ENCODE results near the gene FICD.
"Not testable (repeated sequence)": the region's sequence is repeated elsewhere in the genome, so short reads cannot be mapped to it uniquely, and the experiment has no call there.

DNA sequence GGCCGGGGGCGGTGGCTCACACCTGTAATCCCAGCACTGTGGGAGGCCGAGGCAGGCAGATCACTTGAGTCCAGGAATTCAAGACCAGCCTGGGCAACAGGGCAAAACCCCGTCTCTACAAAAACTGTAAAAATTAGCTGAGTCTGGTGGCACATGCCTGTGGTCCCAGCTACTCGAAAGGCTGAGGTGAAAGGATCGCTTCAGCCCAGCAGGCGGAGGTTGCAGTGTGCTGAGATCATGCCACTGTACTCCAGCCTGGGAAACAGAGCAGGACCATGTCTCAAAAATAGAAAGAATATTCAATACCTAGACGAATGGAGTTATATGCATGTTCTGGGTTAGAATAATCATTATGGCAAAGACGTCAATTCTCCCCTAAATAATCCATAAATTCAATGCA lies 40.3 kb downstream of the FICD start:
- TF ChIP-seq, protein P1, sequence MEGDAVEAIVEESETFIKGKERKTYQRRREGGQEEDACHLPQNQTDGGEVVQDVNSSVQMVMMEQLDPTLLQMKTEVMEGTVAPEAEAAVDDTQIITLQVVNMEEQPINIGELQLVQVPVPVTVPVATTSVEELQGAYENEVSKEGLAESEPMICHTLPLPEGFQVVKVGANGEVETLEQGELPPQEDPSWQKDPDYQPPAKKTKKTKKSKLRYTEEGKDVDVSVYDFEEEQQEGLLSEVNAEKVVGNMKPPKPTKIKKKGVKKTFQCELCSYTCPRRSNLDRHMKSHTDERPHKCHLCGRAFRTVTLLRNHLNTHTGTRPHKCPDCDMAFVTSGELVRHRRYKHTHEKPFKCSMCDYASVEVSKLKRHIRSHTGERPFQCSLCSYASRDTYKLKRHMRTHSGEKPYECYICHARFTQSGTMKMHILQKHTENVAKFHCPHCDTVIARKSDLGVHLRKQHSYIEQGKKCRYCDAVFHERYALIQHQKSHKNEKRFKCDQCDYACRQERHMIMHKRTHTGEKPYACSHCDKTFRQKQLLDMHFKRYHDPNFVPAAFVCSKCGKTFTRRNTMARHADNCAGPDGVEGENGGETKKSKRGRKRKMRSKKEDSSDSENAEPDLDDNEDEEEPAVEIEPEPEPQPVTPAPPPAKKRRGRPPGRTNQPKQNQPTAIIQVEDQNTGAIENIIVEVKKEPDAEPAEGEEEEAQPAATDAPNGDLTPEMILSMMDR (IDR thresholded peaks at IDR 0.05) = not testable (repeated sequence)
- TF ChIP-seq EZH2, EZH2phosphoT487 (IDR thresholded peaks at IDR 0.05): not testable (repeated sequence)
